GM08714 (cell line): ENCODE data around the gene TECPR1.

ENCODE experiments used
- H3K4me3 ChIP-seq: fragments of 200-500 bp; sonication (Bioruptor generic); 2 replicates; pipeline ENCODE4 v1.5.1; 2014; ENCODE audit warnings: mild to moderate bottlenecking, low read length, inconsistent platforms
- ZNF274 ChIP-seq: IDR thresholded peaks from 2 replicates; pipeline ENCODE4 v1.6.1; 2012; ENCODE audit warnings: mild to moderate bottlenecking, low read depth, low read length

Gene TECPR1

GRCh38 chr7:98251601-98252424 lies at the start of gene TECPR1:
TECPR1 (minus strand) TSS chr7:98252232; CDS start chr7:98246146, 6,086 bp downstream.
- no peak for TF ChIP-seq ZNF274
- H3K4me3 ChIP-seq: peak within 1 kb of the TSS; percentile 93

GRCh38 chr7:98300595-98301372 lies 48.8 kb upstream of the TECPR1 start:
- no peak overlapping the region for H3K4me3 ChIP-seq
- TF ChIP-seq ZNF274: no peak

GRCh38 chr7:98297626-98298286 lies 45.7 kb upstream of the TECPR1 start:
- no peak for TF ChIP-seq ZNF274
- no peak overlapping the region for H3K4me3 ChIP-seq

GRCh38 chr7:98296833-98297232 lies 44.8 kb upstream of the TECPR1 start:
- TF ChIP-seq ZNF274: no peak

GRCh38 chr7:98295467-98296192 lies 43.6 kb upstream of the TECPR1 start:
- no peak for TF ChIP-seq ZNF274
- H3K4me3 ChIP-seq: no peak overlapping the region

More at GRCh38 chr7:98296833-98297232, 44.8 kb upstream of the TECPR1 start:
- H3K4me3 ChIP-seq: no peak overlapping the region

GRCh38 chr7:98294798-98295382 lies 42.9 kb upstream of the TECPR1 start:
- no peak for TF ChIP-seq ZNF274
- no peak overlapping the region for H3K4me3 ChIP-seq

- no peak overlapping the region for H3K4me3 ChIP-seq
Measured at GRCh38 chr7:98294326-98294725, 42.3 kb upstream of the TECPR1 start.

GRCh38 chr7:98293746-98294145 lies 41.7 kb upstream of the TECPR1 start:
- no peak overlapping the region for H3K4me3 ChIP-seq
- TF ChIP-seq ZNF274: no peak

More at GRCh38 chr7:98294326-98294725, 42.3 kb upstream of the TECPR1 start:
- TF ChIP-seq ZNF274: no peak

GRCh38 chr7:98293265-98293664 lies 41.2 kb upstream of the TECPR1 start:
- TF ChIP-seq ZNF274: no peak
- H3K4me3 ChIP-seq: no peak overlapping the region

GRCh38 chr7:98291717-98292116 lies 39.7 kb upstream of the TECPR1 start:
- no peak for TF ChIP-seq ZNF274
- no peak overlapping the region for H3K4me3 ChIP-seq

GRCh38 chr7:98289333-98289875 lies 37.4 kb upstream of the TECPR1 start:
- no peak overlapping the region for H3K4me3 ChIP-seq
- no peak for TF ChIP-seq ZNF274

- H3K4me3 ChIP-seq: no peak overlapping the region
- no peak for TF ChIP-seq ZNF274
Measured at GRCh38 chr7:98288064-98288823, 36.2 kb upstream of the TECPR1 start.
